ENCODE results near the gene SPAG5.

GRCh38 chr17:28570716-28571360 is 28.0 kb downstream of the SPAG5 start:
- TF ChIP-seq, protein P1, sequence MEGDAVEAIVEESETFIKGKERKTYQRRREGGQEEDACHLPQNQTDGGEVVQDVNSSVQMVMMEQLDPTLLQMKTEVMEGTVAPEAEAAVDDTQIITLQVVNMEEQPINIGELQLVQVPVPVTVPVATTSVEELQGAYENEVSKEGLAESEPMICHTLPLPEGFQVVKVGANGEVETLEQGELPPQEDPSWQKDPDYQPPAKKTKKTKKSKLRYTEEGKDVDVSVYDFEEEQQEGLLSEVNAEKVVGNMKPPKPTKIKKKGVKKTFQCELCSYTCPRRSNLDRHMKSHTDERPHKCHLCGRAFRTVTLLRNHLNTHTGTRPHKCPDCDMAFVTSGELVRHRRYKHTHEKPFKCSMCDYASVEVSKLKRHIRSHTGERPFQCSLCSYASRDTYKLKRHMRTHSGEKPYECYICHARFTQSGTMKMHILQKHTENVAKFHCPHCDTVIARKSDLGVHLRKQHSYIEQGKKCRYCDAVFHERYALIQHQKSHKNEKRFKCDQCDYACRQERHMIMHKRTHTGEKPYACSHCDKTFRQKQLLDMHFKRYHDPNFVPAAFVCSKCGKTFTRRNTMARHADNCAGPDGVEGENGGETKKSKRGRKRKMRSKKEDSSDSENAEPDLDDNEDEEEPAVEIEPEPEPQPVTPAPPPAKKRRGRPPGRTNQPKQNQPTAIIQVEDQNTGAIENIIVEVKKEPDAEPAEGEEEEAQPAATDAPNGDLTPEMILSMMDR (conservative IDR thresholded peaks at IDR 0.05), result no peak
- peak; percentile 59; the same call in 1 of the 2 replicates for TF ChIP-seq ZFX (IDR thresholded peaks at IDR 0.05)
